K562 (cell line): ENCODE measurements around the gene OR10D3. TPM values are rescaled to one million over a fixed set of nuclear protein-coding genes. Genes with fewer than 3 reads are reported as not detected.

Experiments used
- ASH1L ChIP-seq: fragments of 450-650 bp; IDR thresholded peaks from 2 replicates; pipeline ENCODE4 v1.6.1; 2018; ENCODE audit warnings: borderline replicate concordance, mild to moderate bottlenecking, low read depth; ENCODE audit not compliant: partially characterized antibody
- ATF3 ChIP-seq, 2 experiments: fragments of 450-650 bp in 1 of 2; sonication (generic) in 1 of 2; formaldehyde crosslinking in 1 of 2; IDR thresholded peaks in 1 of 2; conservative IDR thresholded peaks in 1 of 2; 2 replicates each; pipeline versions ENCODE4 v1.6.1 to v1.8.1; 2016 to 2023; ENCODE audit warnings: mild to moderate bottlenecking in 2 of 2, moderate library complexity in 2 of 2, inconsistent platforms in 1 of 2, missing genetic modification reagents in 1 of 2
- BCLAF1 ChIP-seq, 2 experiments: fragments of 450-650 bp in 1 of 2; IDR thresholded peaks; 2 replicates each; pipeline ENCODE4 v1.6.1; 2011 to 2017; ENCODE audit warnings: low read depth in 2 of 2, antibody characterized with exemption in 1 of 2, borderline replicate concordance in 1 of 2, low read length in 1 of 2, mild to moderate bottlenecking in 1 of 2, mixed read lengths in 1 of 2; ENCODE audit not compliant: control insufficient read depth in 1 of 2
- FOXK2 ChIP-seq, 2 experiments: fragments of 450-650 bp; IDR thresholded peaks in 1 of 2; conservative IDR thresholded peaks in 1 of 2; 2 replicates each; pipeline ENCODE4 v1.6.1; 2016; ENCODE audit warnings: low read depth in 2 of 2, mild to moderate bottlenecking in 1 of 2
- FOXM1 ChIP-seq, 2 experiments: fragments of 450-650 bp in 1 of 2; sonication (generic) in 1 of 2; formaldehyde crosslinking in 1 of 2; IDR thresholded peaks; 2 replicates each; pipeline versions ENCODE4 v1.6.1 to v1.9.0; 2017 to 2022; ENCODE audit warnings: low read depth in 2 of 2, mild to moderate bottlenecking in 2 of 2, missing genetic modification reagents in 1 of 2, moderate library complexity in 1 of 2
- HNRNPUL1 ChIP-seq: fragments of 200-400 bp; formaldehyde crosslinking; IDR thresholded peaks from 2 replicates; pipeline ENCODE4 v1.6.1; 2017; ENCODE audit warnings: low read length
- PHTF2 ChIP-seq: fragments of 250-450 bp; sonication (Bioruptor Pico); IDR thresholded peaks from 2 replicates; pipeline ENCODE4 v1.5.0; 2021; ENCODE audit warnings: mild to moderate bottlenecking
- PKNOX1 ChIP-seq: fragments of 450-650 bp; IDR thresholded peaks from 2 replicates; pipeline ENCODE4 v1.6.1; 2016
- SMAD1 ChIP-seq: fragments of 150-350 bp; IDR thresholded peaks from 2 replicates; pipeline ENCODE4 v1.6.1; 2014; ENCODE audit warnings: low read length, low read depth; ENCODE audit not compliant: partially characterized antibody
- SNAPC5 ChIP-seq: fragments of 250-450 bp; sonication (Bioruptor Pico); IDR thresholded peaks from 2 replicates; pipeline ENCODE4 v1.8.0; 2021; ENCODE audit warnings: moderate library complexity, mild to moderate bottlenecking, inconsistent platforms
- STAG1 ChIP-seq: sonication (generic); formaldehyde crosslinking; IDR thresholded peaks from 2 replicates; pipeline ENCODE4 v1.5.0; 2020; ENCODE audit warnings: missing genetic modification reagents, borderline replicate concordance
- TAF1 ChIP-seq: IDR thresholded peaks from 2 replicates; pipeline ENCODE4 v1.6.1; 2011; ENCODE audit warnings: mild to moderate bottlenecking, low read length, moderate library complexity; ENCODE audit not compliant: insufficient read depth, control insufficient read depth, severe bottlenecking; ENCODE audit errors: extremely low read depth
- ZBTB12 ChIP-seq: fragments of 250-450 bp; sonication (Bioruptor Pico); IDR thresholded peaks from 2 replicates; pipeline ENCODE4 v1.4.0; 2020
- ZMIZ1 ChIP-seq, 2 experiments: fragments of 150-350 bp in 1 of 2; IDR thresholded peaks; 2 replicates each; pipeline ENCODE4 v1.6.1; 2012 to 2016; ENCODE audit warnings: low read depth in 2 of 2, low read length in 2 of 2, mild to moderate bottlenecking in 1 of 2, moderate library complexity in 1 of 2
- polyA plus RNA-seq, 8 experiments: library from polyadenylated mRNA; depleted of rRNA in 4 of 8; stranded (reverse) in 5 of 8; unstranded in 3 of 8; fragments of >200 nt; fragmentation: Nextera tagmentation in 2 of 8; fragmentation: Illumina TruSeq in 1 of 8; extraction: Ambion mirVana in 2 of 8; extraction: Trizol in 1 of 8; gene quantifications; 2 replicates each; pipeline versions ENCODE4 v1.2.1 to v1.2.3, GENCODE V29; 2011 to 2014; ENCODE audit warnings: inconsistent platforms in 1 of 8, missing spikeins in 1 of 8
- total RNA-seq, 7 experiments: library from RNA; depleted of rRNA in 6 of 7; stranded (reverse); fragments of >200 nt in 6 of 7; fragmentation: Illumina TruSeq in 2 of 7; extraction: Trizol in 2 of 7; gene quantifications; 2 replicates each; pipeline versions ENCODE4 v1.2.1 to v1.2.3, GENCODE V29; 2011 to 2021; ENCODE audit warnings: low replicate concordance in 1 of 7

The OR10D3 gene
- total and polyA plus RNA-seq, 9 of the 15 experiments (the other 6 are each of a cell fraction or from before 2014, with no cell fraction given): 0.07 to 2.9 (median 0.80) TPM; not detected in 1

- 0 out of 2 replicates have a peak, but pooled peaks have one; percentile 26 for TF ChIP-seq SNAPC5 (CRISPR knock-in tag)
- no peak; the same call in 1 of the 2 replicates for TF ChIP-seq ZBTB12
- no peak for TF ChIP-seq TAF1
- TF ChIP-seq FOXM1 (IDR thresholded peaks at IDR 0.05; ENCODE audit: low read depth): peak; percentile 64
- no peak for TF ChIP-seq FOXM1 (CRISPR knock-in tag; IDR thresholded peaks at IDR 0.05; ENCODE audit: low read depth)
- TF ChIP-seq ZMIZ1 (IDR thresholded peaks at IDR 0.05; ENCODE audit: low read depth in 2 of 2, low read length in 2 of 2): peak in 1 of 2 experiments; percentile 65; a peak in 1 of 4 replicates
- no peak for TF ChIP-seq HNRNPUL1
- peak; percentile 51 for TF ChIP-seq ASH1L
- peak; percentile 32 to 72; a peak in 2 of 4 replicates for TF ChIP-seq FOXK2 (conservative IDR thresholded peaks at IDR 0.05 in 1 of 2, IDR thresholded peaks at IDR 0.05 in 1 of 2; ENCODE audit: low read depth in 2 of 2)
- peak; percentile 76 for TF ChIP-seq PKNOX1
- TF ChIP-seq STAG1: no peak
- TF ChIP-seq SMAD1: peak; percentile 53
- no peak for TF ChIP-seq PHTF2
- peak; percentile 91 for TF ChIP-seq ATF3 (IDR thresholded peaks at IDR 0.05)
- peak; percentile 71 for TF ChIP-seq ATF3 (CRISPR knock-in tag; conservative IDR thresholded peaks at IDR 0.05)
- 0 out of 4 replicates have a peak, but pooled peaks of 1 of the 2 experiments have one; percentile 36 for TF ChIP-seq BCLAF1 (IDR thresholded peaks at IDR 0.05; ENCODE audit: borderline replicate concordance in 1 of 2, control insufficient read depth in 1 of 2, low read depth in 2 of 2, low read length in 1 of 2)
These were observed 24.1 kb downstream of the OR10D3 start (continued) for GRCh38 chr11:124207102-124207792.
